Endodermal cell (in vitro differentiated cells): ENCODE data around the gene RBMS1. TPM values are rescaled to one million over a fixed set of nuclear protein-coding genes. Genes with fewer than 3 reads are reported as not detected.

Experiments
- DNase-seq: peaks from one replicate; pipeline ENCODE4 v3.0.0-alpha.2; 2017
- H3K27ac ChIP-seq: 2 replicates; pipeline ENCODE4 v1.5.1; 2013; ENCODE audit warnings: mild to moderate bottlenecking, low read depth, low read length, moderate library complexity
- H3K27me3 ChIP-seq: 2 replicates; pipeline ENCODE4 v1.6.1; 2013; ENCODE audit warnings: mild to moderate bottlenecking, low read length, moderate library complexity; ENCODE audit not compliant: insufficient read depth, control insufficient read depth, poor library complexity, severe bottlenecking
- H3K36me3 ChIP-seq: 2 replicates; pipeline ENCODE4 v1.7.0; 2013; ENCODE audit warnings: mild to moderate bottlenecking, low read length, moderate library complexity; ENCODE audit not compliant: control insufficient read depth, insufficient read depth
- H3K4me1 ChIP-seq: one replicate; pipeline ENCODE4 v1.7.0; 2013; ENCODE audit warnings: low read length; ENCODE audit not compliant: control insufficient read depth, insufficient read depth
- H3K4me3 ChIP-seq: 2 replicates; pipeline ENCODE4 v1.5.1; 2013; ENCODE audit warnings: mild to moderate bottlenecking, low read length, moderate library complexity
- H3K9ac ChIP-seq: 2 replicates; pipeline ENCODE4 v1.6.1; 2013; ENCODE audit warnings: mild to moderate bottlenecking, low read length, moderate library complexity; ENCODE audit not compliant: poor library complexity, severe bottlenecking; ENCODE audit errors: extremely low read depth
- H3K9me3 ChIP-seq: 2 replicates; pipeline ENCODE4 v1.6.1; 2013; ENCODE audit warnings: mild to moderate bottlenecking, low read length, moderate library complexity; ENCODE audit not compliant: control insufficient read depth
- H3K27ac Mint-ChIP-seq: 2 replicates; pipeline ENCODE4 v1.8.0; 2020; ENCODE audit warnings: mixed read lengths
- H3K27me3 Mint-ChIP-seq: 2 replicates; pipeline ENCODE4 v1.8.0; 2021; ENCODE audit warnings: mild to moderate bottlenecking, mixed read lengths; ENCODE audit not compliant: insufficient read depth
- H3K36me3 Mint-ChIP-seq: 2 replicates; pipeline ENCODE4 v1.8.0; 2020; ENCODE audit warnings: low read depth, mixed read lengths
- H3K4me1 Mint-ChIP-seq: 2 replicates; pipeline ENCODE4 v1.8.0; 2020; ENCODE audit warnings: mixed read lengths
- H3K4me3 Mint-ChIP-seq: 2 replicates; pipeline ENCODE4 v1.8.0; 2020; ENCODE audit warnings: mild to moderate bottlenecking, moderate library complexity, mixed read lengths
- H3K9me3 Mint-ChIP-seq: 2 replicates; pipeline ENCODE4 v1.8.0; 2020; ENCODE audit warnings: mild to moderate bottlenecking, mixed read lengths
- CTCF ChIP-seq: fragments of 200-600 bp; sonication (generic); conservative IDR thresholded peaks from 2 replicates; pipeline ENCODE4 v1.5.0; 2021; ENCODE audit warnings: antibody characterized with exemption, mild to moderate bottlenecking
- WGBS, 2 experiments: methylation state at CpG; one replicate each; pipeline versions ENCODE4 v1.1.5 to v1.1.7; 2013; ENCODE audit warnings: missing lambda C conversion rate in 2 of 2, mixed read lengths in 1 of 2; ENCODE audit not compliant: insufficient coverage in 1 of 2, insufficient read length in 1 of 2; 5-methylcytosine and 5-hydroxymethylcytosine counted together
- total RNA-seq, 2 donors: library from RNA; stranded (reverse); fragmentation: NEBNext Ultra II Directional in 1 of 2; extraction: Animal tissue kit (Norgen Biotek cat#: 25700) in 1 of 2; gene quantifications; 2 replicates in 1 of 2; 3 replicates in 1 of 2; pipeline ENCODE4 v1.2.1, GENCODE V29; 2021

RBMS1 gene
- total RNA-seq, 2 donors from 2014 or later, result 90.7 to 124 TPM

GRCh38 chr2:160287476-160287875 is 206.1 kb downstream of the RBMS1 start:
- no peak overlapping the region for H3K4me3 ChIP-seq
- Mint-ChIP-seq H3K9me3 (no peaks in the 10 kb centered on the region), H3K36me3 (peaks cover 53% of the 10 kb centered on the region), H3K4me3 (no peak overlapping the region), H3K27me3 (no peaks in the 10 kb centered on the region), H3K27ac (no peak overlapping the region), H3K4me1 (peaks cover 3% of the 10 kb centered on the region)
- DNase-seq, result no peak
- H3K36me3 ChIP-seq, result peaks cover 69% of the 10 kb centered on the region
- 65% methylated on average over 3 of the region's 3 CpGs; no CpG with 5 or more reads in 1 of the 2 experiments for WGBS, 2 experiments
- H3K27me3 ChIP-seq, result no peaks in the 10 kb centered on the region
- no peak overlapping the region for H3K27ac ChIP-seq
- H3K9me3 ChIP-seq, result no peaks in the 10 kb centered on the region
- no peak for TF ChIP-seq CTCF
- no peaks in the 10 kb centered on the region for H3K4me1 ChIP-seq
- no peak overlapping the region for H3K9ac ChIP-seq

GRCh38 chr2:160286551-160286950 is 207.1 kb downstream of the RBMS1 start:
- TF ChIP-seq CTCF, result no peak
- no peak overlapping the region for H3K4me3 Mint-ChIP-seq
- no peaks in the 10 kb centered on the region for H3K4me1 ChIP-seq
- no peak overlapping the region for H3K27ac ChIP-seq
- H3K36me3 ChIP-seq, result peaks cover 69% of the 10 kb centered on the region
- 83 to 100% methylated on average over 3 to 5 of the region's 5 CpGs for WGBS, 2 experiments
- H3K27ac Mint-ChIP-seq, result no peak overlapping the region
- H3K9me3 ChIP-seq, result no peaks in the 10 kb centered on the region
- no peaks in the 10 kb centered on the region for H3K27me3 Mint-ChIP-seq
- H3K9me3 Mint-ChIP-seq, result no peaks in the 10 kb centered on the region
- H3K36me3 Mint-ChIP-seq, result peaks cover 51% of the 10 kb centered on the region
- H3K4me3 ChIP-seq, result no peak overlapping the region
- H3K9ac ChIP-seq, result no peak overlapping the region
- DNase-seq, result no peak
- H3K4me1 Mint-ChIP-seq, result peaks cover 10% of the 10 kb centered on the region
- no peaks in the 10 kb centered on the region for H3K27me3 ChIP-seq

- Mint-ChIP-seq H3K27me3 (no peaks in the 10 kb centered on the region), H3K4me3 (no peak overlapping the region), H3K9me3 (no peaks in the 10 kb centered on the region), H3K27ac (no peak overlapping the region), H3K4me1 (peaks cover 22% of the 10 kb centered on the region), H3K36me3 (peaks cover 49% of the 10 kb centered on the region)
- H3K4me3 ChIP-seq, result no peak overlapping the region
- no peak for TF ChIP-seq CTCF
- H3K27ac ChIP-seq, result no peak overlapping the region
- no peaks in the 10 kb centered on the region for H3K27me3 ChIP-seq
- no peaks in the 10 kb centered on the region for H3K4me1 ChIP-seq
- no peak overlapping the region for H3K9ac ChIP-seq
- no peaks in the 10 kb centered on the region for H3K9me3 ChIP-seq
- peaks cover 72% of the 10 kb centered on the region for H3K36me3 ChIP-seq
- DNase-seq, result no peak
These were observed 209.9 kb downstream of the RBMS1 start for GRCh38 chr2:160283675-160284074.
